Nephron (organoid): ENCODE measurements around the gene PDCD2L.
A peak's percentile ranks its signal among the peaks of the same experiment; 100 is the strongest.
"Not testable (repeated sequence)": the region's sequence is repeated elsewhere in the genome, so short reads cannot be mapped to it uniquely, and the experiment has no call there.

Experiments used
- H3K27ac Mint-ChIP-seq, 3 experiments: 2 replicates each; pipeline ENCODE4 v1.8.0; 2020; ENCODE audit warnings: mixed read lengths in 3 of 3, mild to moderate bottlenecking in 2 of 3, moderate library complexity in 1 of 3
- H3K27me3 Mint-ChIP-seq: 2 replicates; pipeline ENCODE4 v1.8.0; 2021; ENCODE audit warnings: low read depth, mild to moderate bottlenecking, moderate library complexity, mixed read lengths
- H3K36me3 Mint-ChIP-seq: 2 replicates; pipeline ENCODE4 v1.8.0; 2020; ENCODE audit warnings: low read depth, mixed read lengths
- H3K4me1 Mint-ChIP-seq: 2 replicates; pipeline ENCODE4 v1.8.0; 2020; ENCODE audit warnings: mixed read lengths
- H3K4me3 Mint-ChIP-seq, 3 experiments: 2 replicates each; pipeline ENCODE4 v1.8.0; 2020; ENCODE audit warnings: mild to moderate bottlenecking in 3 of 3, mixed read lengths in 3 of 3, moderate library complexity in 2 of 3
- H3K9me3 Mint-ChIP-seq: 2 replicates; pipeline ENCODE4 v1.8.0; 2020; ENCODE audit warnings: mixed read lengths
- TF ChIP-seq, protein P1 (sequence below), 3 experiments: fragments of 200-600 bp; sonication (generic); IDR thresholded peaks; one replicate each; pipeline ENCODE4 v1.5.0; 2021; ENCODE audit warnings: antibody characterized with exemption in 3 of 3; ENCODE audit not compliant: unreplicated experiment in 3 of 3

PDCD2L gene

DNA sequence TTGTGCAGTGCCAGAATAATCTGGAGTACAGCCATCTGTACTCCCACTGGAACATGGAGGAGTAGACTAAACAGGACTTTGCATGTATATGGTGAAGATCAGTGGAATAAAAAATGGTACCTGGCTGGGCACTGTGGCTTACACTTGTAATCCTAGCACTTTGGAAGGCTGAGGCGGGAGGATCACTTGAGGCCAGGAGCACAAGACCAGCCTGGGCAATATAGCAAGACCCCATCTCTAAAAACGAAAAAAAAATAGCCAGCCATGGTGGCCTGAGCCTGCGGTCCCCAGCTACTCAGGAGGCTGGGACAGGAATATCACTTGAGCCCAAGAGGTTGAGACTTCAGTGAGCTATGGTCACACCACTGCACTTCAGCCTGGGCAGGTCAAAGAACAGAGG lies 44.0 kb downstream of the PDCD2L start:
- H3K4me1 Mint-ChIP-seq, result no peaks in the 10 kb centered on the region
- H3K36me3 Mint-ChIP-seq, result peaks cover 79% of the 10 kb centered on the region
- H3K4me3 Mint-ChIP-seq, result no peak overlapping the region
- H3K27me3 Mint-ChIP-seq, result no peaks in the 10 kb centered on the region
- H3K27ac Mint-ChIP-seq, result no peak overlapping the region
- no peaks in the 10 kb centered on the region for H3K9me3 Mint-ChIP-seq
- TF ChIP-seq, protein P1, sequence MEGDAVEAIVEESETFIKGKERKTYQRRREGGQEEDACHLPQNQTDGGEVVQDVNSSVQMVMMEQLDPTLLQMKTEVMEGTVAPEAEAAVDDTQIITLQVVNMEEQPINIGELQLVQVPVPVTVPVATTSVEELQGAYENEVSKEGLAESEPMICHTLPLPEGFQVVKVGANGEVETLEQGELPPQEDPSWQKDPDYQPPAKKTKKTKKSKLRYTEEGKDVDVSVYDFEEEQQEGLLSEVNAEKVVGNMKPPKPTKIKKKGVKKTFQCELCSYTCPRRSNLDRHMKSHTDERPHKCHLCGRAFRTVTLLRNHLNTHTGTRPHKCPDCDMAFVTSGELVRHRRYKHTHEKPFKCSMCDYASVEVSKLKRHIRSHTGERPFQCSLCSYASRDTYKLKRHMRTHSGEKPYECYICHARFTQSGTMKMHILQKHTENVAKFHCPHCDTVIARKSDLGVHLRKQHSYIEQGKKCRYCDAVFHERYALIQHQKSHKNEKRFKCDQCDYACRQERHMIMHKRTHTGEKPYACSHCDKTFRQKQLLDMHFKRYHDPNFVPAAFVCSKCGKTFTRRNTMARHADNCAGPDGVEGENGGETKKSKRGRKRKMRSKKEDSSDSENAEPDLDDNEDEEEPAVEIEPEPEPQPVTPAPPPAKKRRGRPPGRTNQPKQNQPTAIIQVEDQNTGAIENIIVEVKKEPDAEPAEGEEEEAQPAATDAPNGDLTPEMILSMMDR (IDR thresholded peaks at IDR 0.05; ENCODE audit: unreplicated experiment in 3 of 3), result no peak

DNA sequence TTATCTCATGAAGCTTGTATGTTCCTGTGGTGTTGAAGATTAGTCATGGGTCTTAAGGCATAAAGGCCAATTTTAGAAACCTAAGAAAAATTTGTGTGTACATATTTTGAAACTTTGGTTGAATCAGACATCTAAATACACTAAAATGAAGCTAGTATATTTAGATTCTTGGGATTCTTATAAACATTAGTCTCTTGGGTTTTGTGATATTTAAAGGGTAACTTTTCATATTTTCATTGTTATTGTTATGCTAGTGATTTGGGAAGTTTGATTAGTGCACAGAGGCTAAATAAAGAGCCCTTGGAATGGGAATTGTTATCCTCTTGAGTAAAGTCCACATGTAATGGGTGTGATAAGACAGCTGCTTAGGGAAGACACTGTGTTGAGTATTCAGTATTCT lies 48.5 kb downstream of the PDCD2L start:
- Mint-ChIP-seq H3K4me1 (peaks cover 5% of the 10 kb centered on the region), H3K9me3 (no peaks in the 10 kb centered on the region), H3K4me3 (no peak overlapping the region), H3K27ac (no peak overlapping the region), H3K36me3 (peaks cover 66% of the 10 kb centered on the region), H3K27me3 (no peaks in the 10 kb centered on the region)
- TF ChIP-seq, protein P1 (IDR thresholded peaks at IDR 0.05; ENCODE audit: unreplicated experiment in 3 of 3), result no peak

DNA sequence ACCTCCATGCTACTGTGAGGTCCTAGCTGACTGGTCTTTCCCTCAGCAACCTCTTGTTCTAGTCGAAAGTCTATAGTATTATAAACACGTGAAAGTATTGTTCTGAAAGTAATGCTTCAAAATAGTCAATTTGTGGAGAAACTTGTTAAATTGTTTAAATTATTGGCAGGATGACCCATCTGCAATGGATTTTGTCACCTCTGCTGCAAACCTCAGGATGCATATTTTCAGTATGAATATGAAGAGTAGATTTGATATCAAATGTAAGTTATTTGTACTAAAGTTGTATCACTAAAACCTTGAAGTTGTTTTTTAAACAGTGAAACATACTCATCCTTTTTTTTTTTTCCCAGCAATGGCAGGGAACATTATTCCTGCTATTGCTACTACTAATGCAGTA lies 49.9 kb downstream of the PDCD2L start:
- H3K27me3 Mint-ChIP-seq, result no peaks in the 10 kb centered on the region
- peaks cover 10% of the 10 kb centered on the region for H3K4me1 Mint-ChIP-seq
- TF ChIP-seq, protein P1 (IDR thresholded peaks at IDR 0.05; ENCODE audit: unreplicated experiment in 3 of 3), result no peak
- peaks cover 65% of the 10 kb centered on the region for H3K36me3 Mint-ChIP-seq
- no peak overlapping the region for H3K4me3 Mint-ChIP-seq
- no peak overlapping the region for H3K27ac Mint-ChIP-seq
- H3K9me3 Mint-ChIP-seq, result no peaks in the 10 kb centered on the region

DNA sequence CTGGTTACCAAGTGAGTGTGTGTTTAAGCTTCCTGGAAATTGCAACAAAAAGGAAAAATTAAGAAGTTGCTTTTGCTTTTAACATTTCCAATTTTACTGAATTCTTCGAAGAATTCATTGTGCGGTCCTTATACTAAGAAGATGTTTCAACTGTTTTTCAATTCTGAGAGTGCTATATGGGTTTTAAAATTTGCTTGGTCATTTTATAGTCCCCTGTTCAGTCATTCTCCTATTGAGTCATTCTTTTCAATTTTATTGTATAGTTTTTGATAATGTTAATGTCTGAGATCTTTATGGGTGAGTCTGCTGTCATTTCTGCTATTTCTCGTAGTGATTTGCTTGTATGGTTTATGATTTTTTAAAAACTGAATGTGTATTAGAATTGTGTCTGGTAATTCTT lies 50.5 kb downstream of the PDCD2L start:
- Mint-ChIP-seq H3K27ac (no peak overlapping the region), H3K36me3 (peaks cover 65% of the 10 kb centered on the region), H3K9me3 (no peaks in the 10 kb centered on the region), H3K27me3 (no peaks in the 10 kb centered on the region), H3K4me1 (peaks cover 10% of the 10 kb centered on the region), H3K4me3 (no peak overlapping the region)
- TF ChIP-seq, protein P1 (IDR thresholded peaks at IDR 0.05; ENCODE audit: unreplicated experiment in 3 of 3), result no peak

DNA sequence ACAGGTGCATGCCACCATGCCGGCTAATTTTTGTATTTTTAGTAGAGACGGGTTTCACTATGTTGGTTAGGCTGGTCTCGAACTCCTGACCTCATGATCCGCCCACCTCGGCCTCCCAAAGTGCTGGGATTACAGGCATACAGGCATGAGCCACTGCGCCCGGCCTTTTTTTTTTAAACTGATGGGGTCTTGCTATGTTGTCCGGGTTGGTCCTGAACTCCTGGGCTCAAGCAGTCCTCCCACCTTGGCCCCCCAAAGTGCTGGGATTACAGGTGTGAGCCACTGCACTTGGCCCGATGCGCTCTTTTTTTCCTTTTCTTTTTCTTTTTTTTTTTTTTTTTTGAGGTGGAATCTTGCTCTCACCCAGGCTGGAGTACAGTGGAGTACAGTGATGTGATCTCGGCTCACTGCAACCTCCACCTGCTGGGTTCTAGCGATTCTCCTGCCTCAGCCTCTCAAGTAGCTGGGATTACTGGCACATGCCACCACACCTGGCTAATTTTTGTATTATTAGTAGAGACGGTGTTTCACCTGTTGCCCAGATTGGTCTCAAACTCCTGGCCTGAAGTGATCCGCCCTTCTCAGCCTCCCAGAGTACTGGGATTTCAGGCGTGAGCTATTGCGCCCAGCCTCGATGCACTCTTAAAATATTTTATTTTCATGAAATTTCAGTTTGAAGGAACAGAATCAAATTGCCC lies 51.7 kb downstream of the PDCD2L start:
- H3K9me3 Mint-ChIP-seq, H3K27ac Mint-ChIP-seq, H3K4me3 Mint-ChIP-seq, H3K27me3 Mint-ChIP-seq: not testable (repeated sequence)
- H3K36me3 Mint-ChIP-seq, result peaks cover 69% of the 10 kb centered on the region
- H3K4me1 Mint-ChIP-seq, result peaks cover 12% of the 10 kb centered on the region

DNA sequence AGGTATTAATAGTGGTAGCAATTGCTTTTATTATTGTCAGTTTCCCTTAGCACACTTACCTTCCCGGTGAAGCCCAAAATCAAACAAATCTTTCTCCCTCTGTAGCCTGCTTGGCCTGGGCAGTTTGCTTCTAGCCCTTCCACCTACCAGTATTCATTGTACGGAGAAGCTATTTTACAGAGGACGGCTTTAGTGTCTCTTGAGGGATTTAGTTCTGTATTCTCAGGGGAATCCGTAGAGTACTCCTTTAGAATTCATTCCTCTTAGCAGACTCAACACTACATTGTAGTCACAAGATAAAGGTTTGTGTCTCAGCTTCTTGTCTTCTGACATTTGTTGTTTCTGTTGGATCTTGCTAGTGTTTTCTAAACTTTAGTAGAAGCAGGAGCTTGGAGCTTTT lies 53.2 kb downstream of the PDCD2L start:
- TF ChIP-seq, protein P1 (IDR thresholded peaks at IDR 0.05; ENCODE audit: unreplicated experiment in 3 of 3), result no peak
- Mint-ChIP-seq H3K4me1 (peaks cover 22% of the 10 kb centered on the region), H3K27ac (peak overlapping the region in 1 of 3 experiments; percentile 34), H3K9me3 (no peaks in the 10 kb centered on the region), H3K27me3 (no peaks in the 10 kb centered on the region), H3K4me3 (no peak overlapping the region), H3K36me3 (peaks cover 74% of the 10 kb centered on the region)
